Measurements from ENCODE around the gene RYR3. TPM values are rescaled to one million over a fixed set of nuclear protein-coding genes. Genes with fewer than 3 reads are reported as not detected.

Gene RYR3
- total RNA-seq, 1 donor from 2014 or later, result 21.2 TPM

DNA sequence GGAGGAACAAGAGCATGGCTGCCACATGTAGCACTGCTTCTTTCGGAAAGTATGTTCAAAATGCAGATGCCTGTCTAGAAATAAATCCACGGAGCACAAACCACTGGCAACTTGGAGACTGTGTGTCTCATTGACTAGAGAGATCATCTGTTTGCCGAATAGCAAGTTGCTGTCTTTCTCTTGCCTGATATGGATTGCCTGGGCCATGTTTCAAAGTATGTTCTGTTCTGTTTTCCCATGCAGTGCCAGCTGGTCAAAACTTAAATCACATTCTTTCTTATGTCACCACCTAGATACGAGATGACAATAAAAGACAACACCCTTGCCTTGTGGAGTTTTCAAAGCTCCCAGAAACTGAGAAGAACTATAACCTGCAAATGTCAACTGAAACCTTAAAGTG, 318.9 kb downstream of the RYR3 start:
- DNase-seq (ENCODE audit: low spot score in 2 of 2), result no peak
- no peak for FAIRE-seq

DNA sequence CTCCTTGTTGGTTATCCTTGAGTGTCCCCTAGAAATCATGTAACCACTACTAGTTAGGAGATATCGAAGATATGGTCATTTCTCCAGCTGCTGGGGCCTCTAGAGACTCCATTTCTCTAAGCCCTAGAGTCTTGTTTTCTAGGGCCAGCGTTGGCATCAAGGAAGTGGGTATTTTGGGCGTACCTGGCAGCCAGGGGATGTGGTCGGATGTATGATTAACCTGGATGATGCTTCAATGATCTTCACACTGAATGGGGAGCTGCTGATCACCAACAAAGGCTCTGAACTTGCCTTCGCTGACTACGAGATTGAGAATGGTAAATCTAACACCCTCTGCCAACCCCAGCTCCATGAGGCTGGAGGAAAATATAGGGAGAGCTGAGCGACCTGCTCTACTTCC, 325.5 kb downstream of the RYR3 start:
- no peak for DNase-seq (ENCODE audit: low spot score in 2 of 2)
- no peak for FAIRE-seq

DNA sequence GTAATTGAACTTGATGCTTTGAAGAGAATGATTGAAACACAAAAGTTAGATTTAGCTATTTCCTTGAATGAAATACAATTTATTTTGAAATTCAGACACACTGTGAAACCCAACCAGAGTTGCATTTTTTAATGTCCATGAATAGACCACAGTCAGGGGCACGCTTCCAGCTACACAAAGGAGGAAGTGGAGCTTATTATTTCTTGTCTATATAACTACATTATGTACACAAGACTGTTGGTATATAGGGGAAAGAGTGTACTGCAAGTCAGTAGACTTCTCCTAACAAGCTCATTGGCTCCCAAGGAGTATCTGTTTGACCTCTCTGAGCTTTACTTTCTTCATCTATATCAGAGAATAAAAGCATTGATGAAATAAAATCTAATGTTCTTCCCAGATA, 326.2 kb downstream of the RYR3 start:
- DNase-seq (ENCODE audit: low spot score in 2 of 2) (no peak), FAIRE-seq (no peak)

DNA sequence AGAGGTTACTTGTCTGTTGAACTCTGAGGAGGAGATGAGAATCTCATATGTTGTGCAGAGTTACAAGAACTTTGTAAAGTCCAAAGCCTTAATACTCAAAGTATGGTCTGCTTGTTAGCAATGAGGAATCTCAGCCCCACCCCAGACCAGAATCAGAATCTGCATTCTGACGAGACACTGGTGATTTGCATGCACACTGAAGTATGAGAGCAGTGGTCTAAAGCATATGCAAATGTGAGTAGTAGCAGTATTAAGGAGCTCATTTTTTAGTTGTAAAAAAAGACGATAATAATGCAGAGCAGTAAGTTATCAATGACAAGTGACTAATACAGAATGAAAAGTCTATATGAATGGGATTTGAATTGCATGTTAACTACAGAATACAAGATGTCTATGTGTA, 327.7 kb downstream of the RYR3 start:
- no peak for DNase-seq (ENCODE audit: low spot score in 2 of 2)
- FAIRE-seq, result no peak

DNA sequence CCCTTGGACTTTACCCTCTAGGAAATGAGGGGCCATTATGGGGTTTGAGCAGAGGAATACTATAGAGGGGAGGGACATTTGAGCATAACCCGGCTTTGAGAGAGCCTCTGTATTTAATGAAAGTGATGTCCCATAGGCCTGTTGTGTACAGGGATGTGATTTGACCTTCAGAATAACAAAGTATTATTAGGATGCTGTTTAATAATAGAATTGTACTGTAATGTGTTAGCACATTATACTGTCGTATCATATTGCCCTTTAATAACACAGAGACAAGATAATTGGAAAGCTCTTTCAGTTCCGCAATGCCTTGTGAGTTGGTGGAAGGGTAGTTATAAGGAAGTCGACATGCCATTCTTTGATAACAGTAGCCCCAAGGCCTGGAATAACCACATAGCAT, 328.3 kb downstream of the RYR3 start:
- DNase-seq (ENCODE audit: low spot score in 2 of 2) (no peak), FAIRE-seq (no peak)

DNA sequence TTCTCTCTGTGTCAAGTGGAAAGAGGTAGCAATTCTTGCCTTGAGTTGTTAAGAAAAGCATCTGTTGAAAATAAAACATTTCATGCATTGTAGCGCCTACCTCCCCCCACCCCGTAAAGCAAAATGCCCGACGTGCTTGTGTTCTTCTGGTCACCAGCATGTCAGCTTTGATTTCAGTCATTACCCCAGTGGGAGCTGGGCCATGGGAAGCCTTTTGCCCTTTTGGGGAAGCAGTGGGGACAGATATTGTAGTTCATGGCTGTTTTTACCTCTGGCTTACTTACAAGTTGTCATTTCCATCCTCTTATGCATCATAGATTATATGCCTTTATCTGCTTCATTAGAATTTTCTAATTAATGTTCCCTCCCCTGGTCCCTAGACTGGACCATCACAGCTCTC, 328.7 kb downstream of the RYR3 start:
- no peak for DNase-seq (ENCODE audit: low spot score in 2 of 2)
- no peak for FAIRE-seq

DNA sequence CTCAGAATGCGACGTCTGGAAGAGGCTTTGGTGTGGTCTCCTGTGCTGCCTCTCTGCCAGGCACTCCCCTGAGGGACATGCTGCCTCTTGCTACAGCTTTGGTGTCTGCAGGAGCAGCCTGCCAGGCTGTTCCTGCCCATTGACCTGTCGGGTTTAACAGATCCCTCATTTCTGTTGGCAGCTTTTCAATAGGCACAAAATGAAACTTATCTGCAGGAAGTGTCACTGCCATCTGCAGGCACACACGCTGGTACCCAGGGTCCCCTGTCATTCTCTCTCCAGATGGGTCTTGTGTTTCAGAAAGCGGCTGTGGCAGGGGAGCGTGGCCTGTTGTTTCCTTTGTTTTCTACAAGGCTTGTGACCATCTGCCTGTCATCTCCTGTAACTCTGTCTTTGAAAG, 329.2 kb downstream of the RYR3 start:
- FAIRE-seq (no peak), DNase-seq (ENCODE audit: low spot score in 2 of 2) (no peak)

DNA sequence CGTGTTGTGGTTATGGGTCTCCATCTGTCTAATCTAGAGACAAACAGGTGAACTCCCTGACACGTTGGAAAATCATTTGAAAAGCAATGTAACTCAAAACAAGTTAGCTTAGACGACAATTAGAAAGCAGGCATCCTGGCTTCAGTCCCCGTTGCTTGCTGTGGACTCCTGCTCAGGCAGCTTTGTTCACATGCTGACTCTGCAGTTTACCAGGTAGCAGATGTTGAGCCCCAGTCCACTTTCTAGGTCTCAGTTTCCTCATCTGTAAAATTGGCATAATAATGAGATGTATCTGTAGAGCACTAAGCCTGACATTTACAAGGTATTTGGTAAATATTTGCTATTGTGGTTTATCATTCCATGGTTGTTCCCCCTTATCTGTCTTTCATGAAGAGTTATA, 330.3 kb downstream of the RYR3 start:
- no peak for FAIRE-seq
- no peak for DNase-seq (ENCODE audit: low spot score in 2 of 2)

DNA sequence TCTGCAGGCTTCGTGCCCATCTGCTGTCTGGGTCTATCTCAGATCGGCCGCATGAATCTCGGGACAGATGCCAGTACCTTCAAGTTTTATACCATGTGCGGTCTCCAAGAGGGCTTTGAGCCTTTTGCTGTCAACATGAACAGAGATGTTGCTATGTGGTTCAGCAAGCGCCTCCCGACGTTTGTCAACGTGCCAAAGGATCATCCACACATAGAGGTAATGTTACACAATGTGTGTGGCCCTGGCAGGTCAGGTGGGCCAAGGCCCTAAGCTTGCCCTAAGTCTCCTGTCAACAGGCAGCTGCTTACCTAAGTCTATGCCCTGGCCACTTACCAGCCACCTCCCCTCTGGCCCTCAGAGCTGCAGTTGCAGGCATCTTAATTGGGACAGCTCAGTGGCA, 333.5 kb downstream of the RYR3 start:
- FAIRE-seq (no peak), DNase-seq (ENCODE audit: low spot score in 2 of 2) (no peak)

DNA sequence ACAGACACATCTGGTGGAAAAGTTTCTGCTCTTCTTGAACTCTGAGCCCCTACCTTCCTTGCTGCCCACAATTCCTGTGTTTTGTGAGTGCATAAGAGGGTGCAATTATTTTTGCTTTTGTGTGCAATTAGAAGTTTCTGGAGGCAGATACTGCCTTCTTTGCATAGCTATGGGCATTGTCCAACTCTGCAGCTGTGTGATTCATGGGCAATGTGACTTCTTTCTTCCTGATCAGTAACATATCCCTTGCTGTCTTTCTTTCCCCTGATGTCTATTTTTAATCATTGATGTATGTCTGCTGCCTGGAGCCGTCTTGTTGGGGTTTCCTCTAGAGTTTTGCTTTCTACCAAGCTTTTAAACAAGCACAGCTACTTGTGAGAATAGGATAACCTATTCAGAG, 336.0 kb downstream of the RYR3 start:
- DNase-seq (ENCODE audit: low spot score in 2 of 2) (no peak), FAIRE-seq (no peak)

DNA sequence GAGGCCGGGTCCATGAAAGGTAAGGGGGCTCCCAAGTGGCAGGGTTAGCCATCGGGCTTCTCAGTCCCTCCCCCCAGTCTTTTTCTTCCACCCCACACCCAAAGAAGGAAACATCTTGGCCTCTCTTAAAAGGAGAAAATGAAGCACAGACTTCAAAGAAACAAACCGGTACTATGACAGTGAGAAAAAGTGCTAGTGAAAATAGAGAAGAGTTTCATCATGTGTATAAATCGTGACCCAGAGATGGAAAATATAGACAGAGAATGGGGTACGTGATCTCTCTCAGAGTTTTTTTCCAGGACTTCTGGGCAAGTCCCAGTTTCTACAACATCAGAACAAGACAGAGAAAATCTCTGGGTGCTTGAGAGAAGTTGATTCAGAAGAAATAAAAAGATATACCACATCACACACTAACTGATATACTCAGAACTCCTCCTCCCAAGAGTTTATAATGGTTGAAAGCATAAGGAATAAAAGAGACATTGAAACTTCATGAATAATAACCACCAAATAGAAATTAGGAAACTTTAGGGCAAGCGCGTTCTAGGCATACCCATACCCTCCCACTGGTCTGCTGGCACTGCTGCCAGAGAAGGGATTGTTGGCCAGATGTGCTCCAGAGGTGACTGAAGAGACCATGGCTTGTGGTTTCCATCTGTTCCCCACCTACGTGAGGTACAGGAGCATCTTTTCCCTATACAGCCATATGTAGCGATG, 338.6 kb downstream of the RYR3 start:
- DNase-seq (ENCODE audit: low spot score in 2 of 2) (no peak), FAIRE-seq (no peak)

DNA sequence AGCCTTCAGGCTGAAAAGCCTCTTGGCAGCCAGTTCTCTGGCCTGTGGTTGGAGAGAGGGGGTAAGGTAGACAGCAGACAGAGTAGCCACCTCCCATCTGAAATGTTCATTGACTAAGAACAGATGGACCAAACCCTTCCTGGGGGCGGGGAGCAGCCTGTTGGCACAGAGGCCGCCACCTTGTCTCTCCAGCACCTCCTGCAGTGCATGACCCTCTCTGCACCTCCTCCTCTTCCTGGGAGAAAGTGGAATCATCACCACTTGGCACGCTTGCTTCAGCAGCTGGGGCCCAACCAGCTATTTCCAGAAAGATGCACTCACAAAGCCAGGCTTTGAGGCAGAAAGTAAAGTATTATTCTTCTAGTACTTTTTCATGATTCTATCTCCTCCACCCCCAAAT, 344.1 kb downstream of the RYR3 start:
- FAIRE-seq, result no peak
- no peak for DNase-seq (ENCODE audit: low spot score in 2 of 2)

DNA sequence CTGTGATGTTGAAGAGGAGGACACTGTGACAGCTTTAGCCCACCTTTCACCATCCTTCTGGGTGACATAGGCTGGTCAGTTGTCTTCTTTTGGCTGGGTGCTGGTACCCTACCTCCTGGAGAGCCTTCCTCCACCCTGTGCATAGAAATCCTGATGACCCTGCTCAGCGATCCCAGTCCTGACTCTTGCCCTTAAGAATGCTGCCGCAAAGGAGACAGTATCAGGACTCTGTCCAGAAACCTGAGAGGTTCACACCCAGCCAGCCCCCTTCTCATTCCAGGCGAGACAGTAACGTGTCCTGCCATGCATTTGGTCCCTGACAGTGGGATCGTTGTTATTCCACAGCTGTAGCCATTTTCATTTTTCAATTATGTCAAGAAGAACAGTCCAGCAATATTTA, 344.7 kb downstream of the RYR3 start:
- FAIRE-seq (no peak), DNase-seq (ENCODE audit: low spot score in 2 of 2) (no peak)

DNA sequence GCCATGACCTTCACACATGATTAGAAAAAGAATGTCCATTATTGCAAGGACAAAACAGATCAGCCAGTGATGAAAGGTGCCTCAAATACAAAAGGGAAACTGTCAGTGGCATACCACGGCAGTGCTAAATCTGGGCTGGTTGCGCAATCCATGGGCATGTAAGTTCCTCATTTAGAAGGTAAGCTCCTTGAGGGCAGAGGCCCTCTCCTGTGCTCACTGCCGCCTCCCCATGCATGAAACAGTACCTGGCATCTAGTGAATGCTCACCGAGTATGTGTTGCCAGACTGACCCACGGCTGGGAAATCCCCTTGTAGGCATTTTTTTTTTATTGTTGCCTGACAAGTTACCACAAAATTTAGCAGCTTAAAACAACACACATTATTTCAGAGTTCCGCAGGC, 345.4 kb downstream of the RYR3 start:
- FAIRE-seq (no peak), DNase-seq (ENCODE audit: low spot score in 2 of 2) (no peak)

DNA sequence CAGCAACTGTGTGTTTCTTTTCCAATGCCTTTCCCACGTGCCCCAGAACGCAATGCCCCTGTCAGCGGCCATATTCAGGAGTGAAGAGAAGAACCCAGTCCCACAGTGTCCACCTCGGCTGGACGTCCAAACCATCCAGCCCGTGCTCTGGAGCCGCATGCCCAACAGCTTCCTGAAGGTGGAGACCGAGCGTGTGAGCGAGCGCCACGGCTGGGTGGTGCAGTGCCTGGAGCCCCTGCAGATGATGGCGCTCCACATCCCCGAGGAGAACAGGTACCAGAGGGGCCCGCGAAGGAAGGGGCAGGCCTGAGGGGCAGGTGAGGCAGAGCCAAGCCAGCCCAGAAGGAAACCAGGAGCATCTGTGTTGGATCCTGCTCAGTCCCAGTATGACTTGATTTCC, 349.4 kb downstream of the RYR3 start:
- no peak for DNase-seq (ENCODE audit: low spot score in 2 of 2)
- FAIRE-seq, result no peak

DNA sequence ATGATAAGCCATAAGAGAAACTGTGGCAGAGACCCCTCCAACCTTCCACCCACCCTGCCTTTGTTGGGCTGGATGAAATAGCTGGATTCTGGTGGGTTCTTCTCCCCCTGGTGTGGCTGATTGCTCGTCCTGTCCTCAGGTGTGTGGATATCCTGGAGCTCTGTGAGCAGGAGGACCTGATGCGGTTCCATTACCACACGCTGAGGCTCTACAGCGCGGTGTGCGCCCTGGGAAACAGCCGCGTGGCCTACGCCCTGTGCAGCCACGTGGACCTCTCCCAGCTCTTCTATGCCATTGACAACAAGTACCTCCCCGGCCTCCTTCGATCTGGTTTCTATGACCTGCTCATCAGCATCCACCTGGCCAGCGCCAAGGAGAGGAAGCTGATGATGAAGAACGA, 351.2 kb downstream of the RYR3 start:
- FAIRE-seq, result no peak
- DNase-seq (ENCODE audit: low spot score in 2 of 2), result no peak

DNA sequence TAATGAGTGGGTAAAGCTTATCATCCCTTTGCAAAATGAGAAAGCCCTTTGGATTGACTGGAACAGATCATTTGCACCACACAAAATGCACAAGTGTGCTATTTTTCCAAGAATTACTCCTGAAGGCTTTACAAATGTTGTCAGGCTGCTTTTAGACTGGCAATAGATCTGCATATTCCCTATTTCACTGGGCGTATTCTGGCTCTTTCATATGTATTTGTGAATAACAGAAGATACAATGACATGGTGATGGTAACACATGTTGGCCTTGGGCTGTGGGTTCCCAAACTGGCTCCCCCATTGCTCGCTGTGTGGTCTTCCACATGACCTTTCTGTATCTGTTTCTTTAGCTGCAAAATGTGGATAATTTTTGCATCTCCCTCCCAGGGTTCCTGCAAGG, 354.2 kb downstream of the RYR3 start:
- FAIRE-seq (no peak), DNase-seq (ENCODE audit: low spot score in 2 of 2) (no peak)

DNA sequence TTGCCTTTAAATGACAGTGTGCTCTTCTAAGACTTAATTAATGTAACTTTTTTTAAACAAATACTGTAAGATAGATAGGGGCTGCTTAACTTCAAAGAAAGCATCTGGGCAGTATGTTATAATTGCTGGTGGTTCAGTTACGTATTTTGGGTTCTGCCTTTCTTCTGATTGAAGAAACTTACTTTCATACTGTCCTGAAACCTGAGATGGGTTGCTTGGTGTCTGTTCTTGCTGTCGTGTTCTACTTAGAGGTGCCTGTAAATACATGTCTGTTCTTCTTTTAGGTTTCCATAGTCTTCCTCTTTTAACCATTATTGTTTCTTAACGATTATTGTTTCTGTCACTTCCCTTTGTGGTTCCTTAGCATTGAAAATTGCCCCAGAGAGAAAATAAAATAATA, 359.8 kb downstream of the RYR3 start:
- FAIRE-seq (no peak), DNase-seq (ENCODE audit: low spot score in 2 of 2) (no peak)

DNA sequence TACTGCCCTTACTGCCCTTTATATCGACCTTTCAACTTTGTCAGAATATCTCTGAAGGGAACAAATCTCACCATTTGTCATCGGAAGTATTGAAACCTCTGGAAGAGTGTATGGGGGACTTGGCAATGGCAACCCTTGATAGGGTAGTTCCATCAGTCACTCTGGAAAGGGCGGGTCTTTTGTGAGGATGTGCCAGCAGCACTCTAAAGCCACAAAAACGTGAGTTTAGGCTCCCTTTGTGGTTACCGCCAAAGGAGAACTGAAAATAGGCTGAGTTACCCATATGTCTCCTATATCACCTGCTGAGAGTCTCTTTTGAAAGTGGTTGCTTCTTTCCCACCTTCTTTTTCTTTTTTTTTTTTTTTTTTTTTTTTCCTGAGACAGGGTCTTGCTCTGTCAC, 360.7 kb downstream of the RYR3 start:
- FAIRE-seq (no peak), DNase-seq (ENCODE audit: low spot score in 2 of 2) (no peak)

DNA sequence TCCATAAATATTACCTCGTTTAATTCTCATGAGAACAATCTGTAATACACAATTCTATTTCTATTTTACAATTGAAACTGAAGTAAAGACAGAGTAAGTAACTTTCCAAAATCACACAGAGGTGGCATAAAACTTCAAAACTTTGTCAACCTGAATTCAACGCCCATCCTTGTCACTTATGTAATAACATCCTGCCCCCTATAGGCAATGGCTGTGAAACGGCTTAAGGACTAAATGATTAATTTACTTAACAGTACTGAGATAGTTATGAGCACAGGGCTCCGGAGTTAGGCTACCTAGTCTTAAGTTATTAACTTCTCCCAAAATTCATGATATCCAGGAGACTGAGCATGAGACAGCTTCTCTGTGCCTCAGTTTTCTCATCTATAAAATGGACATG, 364.5 kb downstream of the RYR3 start:
- no peak for DNase-seq (ENCODE audit: low spot score in 2 of 2)
- no peak for FAIRE-seq

DNA sequence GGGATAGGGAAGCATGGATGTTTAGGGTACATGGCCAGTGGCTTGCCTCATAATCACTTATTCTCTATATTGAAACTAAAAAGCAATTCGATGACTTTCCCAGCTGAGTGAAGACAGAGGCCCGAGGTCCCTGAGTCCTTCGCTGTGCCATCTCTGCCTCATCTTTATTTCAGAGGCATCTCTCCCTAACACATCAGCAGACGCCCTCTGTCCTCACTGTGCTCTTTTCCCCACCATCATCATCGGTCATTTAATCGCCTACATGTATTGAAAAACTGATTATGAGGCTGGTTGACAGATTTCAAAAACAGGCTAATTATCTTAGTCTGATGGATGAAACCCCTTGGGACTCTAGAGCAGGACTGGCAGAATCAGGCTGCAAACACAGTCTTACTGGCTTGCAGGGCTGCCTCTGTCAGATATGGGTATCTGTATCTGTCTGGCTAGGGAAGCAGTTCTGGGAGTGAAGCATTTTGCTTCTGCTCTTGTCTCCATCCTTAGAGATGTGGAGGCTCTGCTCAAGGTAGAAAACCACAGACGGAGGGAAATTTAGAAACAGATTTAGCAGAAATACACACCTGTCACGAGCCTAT, 366.6 kb downstream of the RYR3 start:
- DNase-seq (ENCODE audit: low spot score in 2 of 2) (no peak), FAIRE-seq (no peak)

DNA sequence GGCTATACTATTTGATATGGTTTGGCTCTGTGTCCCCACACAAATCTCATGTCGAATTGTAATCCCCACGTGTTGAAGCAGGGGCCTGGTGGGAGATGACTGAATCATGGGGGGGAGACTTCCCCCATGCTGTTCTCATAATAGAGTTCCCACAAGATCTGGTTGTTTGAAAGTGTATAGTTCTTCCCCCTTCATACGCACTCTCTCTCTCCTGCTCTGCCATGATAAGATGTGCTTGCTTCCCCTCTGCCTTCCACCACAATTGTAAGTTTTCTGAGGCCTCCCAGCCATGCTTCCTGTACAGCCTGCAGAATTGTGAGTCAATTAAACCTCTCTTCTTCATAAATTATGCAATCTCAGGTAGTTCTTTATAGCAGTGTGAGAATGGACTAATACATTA, 367.4 kb downstream of the RYR3 start:
- no peak for DNase-seq (ENCODE audit: low spot score in 2 of 2)
- FAIRE-seq, result no peak

DNA sequence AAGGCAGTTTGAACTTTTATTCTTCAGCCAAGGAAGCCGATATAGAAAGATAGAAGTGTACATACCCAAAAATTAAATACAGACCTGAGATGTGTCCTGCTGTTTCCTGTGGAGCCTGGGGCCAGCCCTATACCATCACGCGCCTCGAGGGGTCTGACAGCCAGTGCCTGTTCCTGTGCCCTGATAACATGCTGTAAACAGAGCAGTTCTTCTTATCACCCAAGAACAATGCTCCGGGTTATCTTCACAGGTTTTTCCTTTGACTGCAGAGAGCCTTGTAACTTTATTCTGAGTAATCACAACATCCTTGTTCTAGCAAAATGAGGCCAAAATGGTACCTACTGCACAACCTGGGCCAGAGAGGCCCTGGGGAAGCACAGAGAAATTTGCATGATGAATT, 367.8 kb downstream of the RYR3 start:
- FAIRE-seq (no peak), DNase-seq (ENCODE audit: low spot score in 2 of 2) (no peak)

Data from frontal cortex (tissue), 4 donors.